Measurements from ENCODE around the gene DZANK1. TPM values are rescaled to one million over a fixed set of nuclear protein-coding genes. Genes with fewer than 3 reads are reported as not detected.

DZANK1 gene
- polyA plus RNA-seq, 1 of the 3 experiments (the other 2 are of a cell fraction): 3.3 TPM

DNA sequence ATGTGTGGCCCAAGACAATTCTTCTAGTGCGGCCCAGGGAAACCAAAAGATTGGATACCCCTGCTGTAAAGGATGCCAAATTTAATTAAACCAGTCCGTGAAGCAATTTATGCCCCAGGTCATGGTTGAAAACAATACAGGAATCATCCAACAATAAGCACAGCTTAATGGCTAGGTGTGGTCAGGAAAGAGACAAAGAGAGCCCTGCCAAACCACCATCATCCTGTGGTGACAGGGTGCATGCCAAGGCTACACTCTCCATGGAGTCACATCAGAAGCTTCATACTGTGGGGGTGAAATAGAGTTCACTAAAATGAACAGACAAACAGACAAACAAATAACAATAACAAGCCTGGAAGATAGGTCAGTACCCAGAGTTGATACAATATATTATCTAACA lies 62.7 kb downstream of the DZANK1 start:
- Histone ChIP-seq H3K4me3 (ENCODE audit: low read depth in 2 of 2, low read length in 1 of 2) (no peak overlapping the region), H3K79me2 (ENCODE audit: insufficient read depth) (no peaks in the 10 kb centered on the region), H3K9ac (no peak overlapping the region), H3K4me1 (ENCODE audit: control insufficient read depth in 1 of 2, insufficient read depth in 2 of 2, low read depth in 1 of 2, low read length in 1 of 2) (no peaks in the 10 kb centered on the region), H3K27me3 (ENCODE audit: insufficient read depth) (no peaks in the 10 kb centered on the region), H3K9me3 (no peaks in the 10 kb centered on the region), H3K9me2 (no peaks in the 10 kb centered on the region), H3K36me3 (replicated peaks in 1 of 2; ENCODE audit: control insufficient read depth in 1 of 2, insufficient read depth in 2 of 2, low read length in 1 of 2) (peaks cover 0 to 5% of the 10 kb centered on the region in 2 experiments), H2AFZ (ENCODE audit: low read depth) (no peak overlapping the region), H3F3A (replicated peaks; ENCODE audit: insufficient read depth) (no peaks in the 10 kb centered on the region), H3K4me2 (no peak overlapping the region), H3K27ac (ENCODE audit: low read depth in 2 of 2, low read length in 1 of 2) (no peak overlapping the region), H4K20me1 (ENCODE audit: insufficient read depth) (no peaks in the 10 kb centered on the region)
- CTCF ChIA-PET: interaction anchor here (0.6 to 0.7 kb wide), 2 partner anchors 8 to 9 kb away, joined by 3 read pairs; no protein-coding TSS in a partner anchor
- POLR2A ChIA-PET: no interaction called here
- DNase-seq: no peak
- TF ChIP-seq TAF1 (IDR thresholded peaks at IDR 0.05; ENCODE audit: borderline replicate concordance, low read depth, low read length): no peak
- no peak for TF ChIP-seq RAD21 (IDR thresholded peaks at IDR 0.05; ENCODE audit: low read length)
- no peak for TF ChIP-seq ELF1 (IDR thresholded peaks at IDR 0.05)
- TF ChIP-seq RFX5 (IDR thresholded peaks at IDR 0.05; ENCODE audit: low read length): no peak
- TF ChIP-seq, protein P1, sequence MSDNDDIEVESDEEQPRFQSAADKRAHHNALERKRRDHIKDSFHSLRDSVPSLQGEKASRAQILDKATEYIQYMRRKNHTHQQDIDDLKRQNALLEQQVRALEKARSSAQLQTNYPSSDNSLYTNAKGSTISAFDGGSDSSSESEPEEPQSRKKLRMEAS (IDR thresholded peaks at IDR 0.05; ENCODE audit: low read depth): no peak
- TF ChIP-seq, protein P2, sequence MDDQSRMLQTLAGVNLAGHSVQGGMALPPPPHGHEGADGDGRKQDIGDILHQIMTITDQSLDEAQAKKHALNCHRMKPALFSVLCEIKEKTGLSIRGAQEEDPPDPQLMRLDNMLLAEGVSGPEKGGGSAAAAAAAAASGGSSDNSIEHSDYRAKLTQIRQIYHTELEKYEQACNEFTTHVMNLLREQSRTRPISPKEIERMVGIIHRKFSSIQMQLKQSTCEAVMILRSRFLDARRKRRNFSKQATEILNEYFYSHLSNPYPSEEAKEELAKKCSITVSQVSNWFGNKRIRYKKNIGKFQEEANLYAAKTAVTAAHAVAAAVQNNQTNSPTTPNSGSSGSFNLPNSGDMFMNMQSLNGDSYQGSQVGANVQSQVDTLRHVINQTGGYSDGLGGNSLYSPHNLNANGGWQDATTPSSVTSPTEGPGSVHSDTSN (IDR thresholded peaks at IDR 0.05): no peak
- no peak for TF ChIP-seq NRF1 (IDR thresholded peaks at IDR 0.05; ENCODE audit: low read depth, low read length)
- no peak for TF ChIP-seq NFIC (IDR thresholded peaks at IDR 0.05; ENCODE audit: borderline replicate concordance)
- TF ChIP-seq RCOR1 (IDR thresholded peaks at IDR 0.05; ENCODE audit: low read length): no peak
- TF ChIP-seq MXI1 (IDR thresholded peaks at IDR 0.05; ENCODE audit: low read depth, low read length): no peak
- TF ChIP-seq GABPA (IDR thresholded peaks at IDR 0.05; ENCODE audit: low read depth): no peak
- WGBS (ENCODE audit: low lambda C conversion rate): 94% methylated on average over 2 of the region's 2 CpGs

DNA sequence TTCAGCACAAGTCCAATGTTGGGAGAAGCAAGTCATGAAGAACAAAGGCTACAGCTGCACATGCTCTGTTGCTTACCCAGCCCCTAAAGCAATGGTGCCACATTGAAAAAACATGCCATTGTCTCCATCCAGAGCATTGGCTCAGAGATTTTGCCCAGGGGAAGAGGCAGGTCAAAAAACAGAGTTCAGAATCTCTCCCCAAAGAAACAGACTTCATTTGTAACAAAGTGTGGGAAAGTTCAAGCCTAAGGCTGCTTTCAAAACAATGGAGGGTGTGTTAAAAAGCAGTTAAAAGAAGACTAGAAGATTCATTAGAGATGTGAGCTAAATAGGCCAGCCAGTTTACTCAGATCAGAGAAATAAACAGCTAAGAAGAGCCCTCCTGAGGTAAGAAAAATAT lies 63.6 kb downstream of the DZANK1 start:
- POLR2A ChIA-PET: no interaction called here
- CTCF ChIA-PET: no interaction called here
- Histone ChIP-seq H3K9ac (no peak overlapping the region), H2AFZ (ENCODE audit: low read depth) (no peak overlapping the region), H3K4me2 (no peak overlapping the region), H3K27ac (ENCODE audit: low read depth in 2 of 2, low read length in 1 of 2) (no peak overlapping the region), H3F3A (replicated peaks; ENCODE audit: insufficient read depth) (no peaks in the 10 kb centered on the region), H3K4me1 (ENCODE audit: control insufficient read depth in 1 of 2, insufficient read depth in 2 of 2, low read depth in 1 of 2, low read length in 1 of 2) (no peaks in the 10 kb centered on the region), H3K27me3 (ENCODE audit: insufficient read depth) (no peaks in the 10 kb centered on the region), H4K20me1 (ENCODE audit: insufficient read depth) (no peaks in the 10 kb centered on the region), H3K79me2 (ENCODE audit: insufficient read depth) (no peaks in the 10 kb centered on the region), H3K36me3 (replicated peaks in 1 of 2; ENCODE audit: control insufficient read depth in 1 of 2, insufficient read depth in 2 of 2, low read length in 1 of 2) (peaks cover 0 to 5% of the 10 kb centered on the region in 2 experiments), H3K4me3 (ENCODE audit: low read depth in 2 of 2, low read length in 1 of 2) (no peak overlapping the region), H3K9me2 (no peaks in the 10 kb centered on the region), H3K9me3 (no peaks in the 10 kb centered on the region)
- no peak for DNase-seq
- TF ChIP-seq, protein P3, sequence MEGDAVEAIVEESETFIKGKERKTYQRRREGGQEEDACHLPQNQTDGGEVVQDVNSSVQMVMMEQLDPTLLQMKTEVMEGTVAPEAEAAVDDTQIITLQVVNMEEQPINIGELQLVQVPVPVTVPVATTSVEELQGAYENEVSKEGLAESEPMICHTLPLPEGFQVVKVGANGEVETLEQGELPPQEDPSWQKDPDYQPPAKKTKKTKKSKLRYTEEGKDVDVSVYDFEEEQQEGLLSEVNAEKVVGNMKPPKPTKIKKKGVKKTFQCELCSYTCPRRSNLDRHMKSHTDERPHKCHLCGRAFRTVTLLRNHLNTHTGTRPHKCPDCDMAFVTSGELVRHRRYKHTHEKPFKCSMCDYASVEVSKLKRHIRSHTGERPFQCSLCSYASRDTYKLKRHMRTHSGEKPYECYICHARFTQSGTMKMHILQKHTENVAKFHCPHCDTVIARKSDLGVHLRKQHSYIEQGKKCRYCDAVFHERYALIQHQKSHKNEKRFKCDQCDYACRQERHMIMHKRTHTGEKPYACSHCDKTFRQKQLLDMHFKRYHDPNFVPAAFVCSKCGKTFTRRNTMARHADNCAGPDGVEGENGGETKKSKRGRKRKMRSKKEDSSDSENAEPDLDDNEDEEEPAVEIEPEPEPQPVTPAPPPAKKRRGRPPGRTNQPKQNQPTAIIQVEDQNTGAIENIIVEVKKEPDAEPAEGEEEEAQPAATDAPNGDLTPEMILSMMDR (IDR thresholded peaks at IDR 0.05): no peak
- TF ChIP-seq RXRA (IDR thresholded peaks at IDR 0.05; ENCODE audit: borderline replicate concordance, low read depth): no peak
- no peak for TF ChIP-seq GABPA (IDR thresholded peaks at IDR 0.05; ENCODE audit: low read depth)
- no peak for TF ChIP-seq NRF1 (IDR thresholded peaks at IDR 0.05; ENCODE audit: low read depth, low read length)
- TF ChIP-seq, protein P4, sequence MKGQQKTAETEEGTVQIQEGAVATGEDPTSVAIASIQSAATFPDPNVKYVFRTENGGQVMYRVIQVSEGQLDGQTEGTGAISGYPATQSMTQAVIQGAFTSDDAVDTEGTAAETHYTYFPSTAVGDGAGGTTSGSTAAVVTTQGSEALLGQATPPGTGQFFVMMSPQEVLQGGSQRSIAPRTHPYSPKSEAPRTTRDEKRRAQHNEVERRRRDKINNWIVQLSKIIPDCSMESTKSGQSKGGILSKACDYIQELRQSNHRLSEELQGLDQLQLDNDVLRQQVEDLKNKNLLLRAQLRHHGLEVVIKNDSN (IDR thresholded peaks at IDR 0.05; ENCODE audit: borderline replicate concordance, low read depth): no peak
- TF ChIP-seq SIN3A (IDR thresholded peaks at IDR 0.05; ENCODE audit: borderline replicate concordance, low read depth, low read length): no peak
- TF ChIP-seq, protein P5, sequence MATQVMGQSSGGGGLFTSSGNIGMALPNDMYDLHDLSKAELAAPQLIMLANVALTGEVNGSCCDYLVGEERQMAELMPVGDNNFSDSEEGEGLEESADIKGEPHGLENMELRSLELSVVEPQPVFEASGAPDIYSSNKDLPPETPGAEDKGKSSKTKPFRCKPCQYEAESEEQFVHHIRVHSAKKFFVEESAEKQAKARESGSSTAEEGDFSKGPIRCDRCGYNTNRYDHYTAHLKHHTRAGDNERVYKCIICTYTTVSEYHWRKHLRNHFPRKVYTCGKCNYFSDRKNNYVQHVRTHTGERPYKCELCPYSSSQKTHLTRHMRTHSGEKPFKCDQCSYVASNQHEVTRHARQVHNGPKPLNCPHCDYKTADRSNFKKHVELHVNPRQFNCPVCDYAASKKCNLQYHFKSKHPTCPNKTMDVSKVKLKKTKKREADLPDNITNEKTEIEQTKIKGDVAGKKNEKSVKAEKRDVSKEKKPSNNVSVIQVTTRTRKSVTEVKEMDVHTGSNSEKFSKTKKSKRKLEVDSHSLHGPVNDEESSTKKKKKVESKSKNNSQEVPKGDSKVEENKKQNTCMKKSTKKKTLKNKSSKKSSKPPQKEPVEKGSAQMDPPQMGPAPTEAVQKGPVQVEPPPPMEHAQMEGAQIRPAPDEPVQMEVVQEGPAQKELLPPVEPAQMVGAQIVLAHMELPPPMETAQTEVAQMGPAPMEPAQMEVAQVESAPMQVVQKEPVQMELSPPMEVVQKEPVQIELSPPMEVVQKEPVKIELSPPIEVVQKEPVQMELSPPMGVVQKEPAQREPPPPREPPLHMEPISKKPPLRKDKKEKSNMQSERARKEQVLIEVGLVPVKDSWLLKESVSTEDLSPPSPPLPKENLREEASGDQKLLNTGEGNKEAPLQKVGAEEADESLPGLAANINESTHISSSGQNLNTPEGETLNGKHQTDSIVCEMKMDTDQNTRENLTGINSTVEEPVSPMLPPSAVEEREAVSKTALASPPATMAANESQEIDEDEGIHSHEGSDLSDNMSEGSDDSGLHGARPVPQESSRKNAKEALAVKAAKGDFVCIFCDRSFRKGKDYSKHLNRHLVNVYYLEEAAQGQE (IDR thresholded peaks at IDR 0.05; ENCODE audit: low read depth, low read length): no peak
- no peak for TF ChIP-seq POLR2AphosphoS5 (IDR thresholded peaks at IDR 0.05; ENCODE audit: low read depth, low read length)
- no peak for TF ChIP-seq FOXM1 (IDR thresholded peaks at IDR 0.05; ENCODE audit: low read depth)
- no peak for TF ChIP-seq TAF1 (IDR thresholded peaks at IDR 0.05; ENCODE audit: borderline replicate concordance, low read depth, low read length)
- no peak for TF ChIP-seq TCF12 (IDR thresholded peaks at IDR 0.05)
- TF ChIP-seq ELF1 (IDR thresholded peaks at IDR 0.05): no peak
- TF ChIP-seq, protein P6, sequence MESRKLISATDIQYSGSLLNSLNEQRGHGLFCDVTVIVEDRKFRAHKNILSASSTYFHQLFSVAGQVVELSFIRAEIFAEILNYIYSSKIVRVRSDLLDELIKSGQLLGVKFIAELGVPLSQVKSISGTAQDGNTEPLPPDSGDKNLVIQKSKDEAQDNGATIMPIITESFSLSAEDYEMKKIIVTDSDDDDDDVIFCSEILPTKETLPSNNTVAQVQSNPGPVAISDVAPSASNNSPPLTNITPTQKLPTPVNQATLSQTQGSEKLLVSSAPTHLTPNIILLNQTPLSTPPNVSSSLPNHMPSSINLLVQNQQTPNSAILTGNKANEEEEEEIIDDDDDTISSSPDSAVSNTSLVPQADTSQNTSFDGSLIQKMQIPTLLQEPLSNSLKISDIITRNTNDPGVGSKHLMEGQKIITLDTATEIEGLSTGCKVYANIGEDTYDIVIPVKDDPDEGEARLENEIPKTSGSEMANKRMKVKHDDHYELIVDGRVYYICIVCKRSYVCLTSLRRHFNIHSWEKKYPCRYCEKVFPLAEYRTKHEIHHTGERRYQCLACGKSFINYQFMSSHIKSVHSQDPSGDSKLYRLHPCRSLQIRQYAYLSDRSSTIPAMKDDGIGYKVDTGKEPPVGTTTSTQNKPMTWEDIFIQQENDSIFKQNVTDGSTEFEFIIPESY (IDR thresholded peaks at IDR 0.05; ENCODE audit: borderline replicate concordance, low read depth): no peak

Data from SK-N-SH (cell line).